HG03457 (cell line): Measurements from ENCODE around the gene DOCK4.

Source experiments
- ATAC-seq: cut with Tn5 transposase; IDR thresholded peaks from one replicate; pipeline ENCODE4 v1.9.1; 2021; ENCODE audit warnings: moderate number of reproducible peaks; ENCODE audit not compliant: unreplicated experiment

DOCK4 gene

DNA sequence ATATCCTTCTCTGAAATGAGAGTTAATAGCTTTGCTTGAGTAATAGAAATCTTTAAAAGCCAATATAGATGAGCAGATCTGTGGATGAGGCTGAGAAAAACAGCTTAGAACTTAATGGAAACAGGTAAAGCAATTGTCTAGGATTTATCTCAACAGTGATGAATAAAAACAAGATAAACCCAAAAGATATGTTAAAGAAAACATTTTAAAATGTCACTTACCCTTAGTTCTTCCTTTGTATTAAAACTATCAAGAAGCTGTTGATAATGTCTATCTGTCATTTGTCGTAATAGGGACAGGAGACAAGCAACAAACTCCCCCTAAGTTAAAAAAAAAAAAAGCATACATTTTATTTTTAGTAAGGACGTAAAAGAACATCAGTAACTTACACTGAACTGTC is 371.8 kb downstream of the DOCK4 start:
- ATAC-seq = no peak

- no peak for ATAC-seq
These were observed 372.7 kb downstream of the DOCK4 start for GRCh38 chr7:111833466-111833865.

GRCh38 chr7:111832174-111832573 is 374.0 kb downstream of the DOCK4 start:
- ATAC-seq = no peak

- no peak for ATAC-seq
These were observed 377.0 kb downstream of the DOCK4 start for GRCh38 chr7:111829221-111829620.

DNA sequence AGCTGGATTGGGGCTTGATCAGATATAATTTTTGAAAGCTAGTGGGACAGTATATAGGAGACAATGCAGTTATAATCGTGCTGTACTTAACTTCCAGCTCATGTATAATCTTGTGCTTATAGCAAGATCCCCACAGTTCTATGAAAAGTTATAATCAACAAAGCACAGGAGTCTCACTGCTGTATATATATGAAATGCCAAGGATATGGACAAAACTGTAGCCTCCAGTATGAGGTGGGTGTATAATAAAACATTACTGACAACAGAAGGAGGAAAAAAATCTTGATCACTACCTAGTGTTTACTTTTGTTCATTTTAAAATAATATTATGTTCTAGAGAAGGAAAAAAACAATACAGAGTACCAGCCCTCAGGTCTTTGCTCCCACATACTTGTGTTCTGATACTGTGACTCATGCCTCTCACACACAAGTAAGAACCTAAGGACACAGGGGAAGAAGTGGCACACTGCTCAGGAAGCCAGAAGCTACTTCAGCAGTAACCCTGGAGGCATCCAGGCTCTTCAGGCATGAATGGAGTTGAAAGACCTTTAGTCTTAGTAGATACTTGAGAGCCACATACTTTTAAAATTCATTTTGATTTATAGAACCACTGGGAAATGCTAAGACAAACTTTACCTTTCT is 378.2 kb downstream of the DOCK4 start:
- no peak for ATAC-seq

DNA sequence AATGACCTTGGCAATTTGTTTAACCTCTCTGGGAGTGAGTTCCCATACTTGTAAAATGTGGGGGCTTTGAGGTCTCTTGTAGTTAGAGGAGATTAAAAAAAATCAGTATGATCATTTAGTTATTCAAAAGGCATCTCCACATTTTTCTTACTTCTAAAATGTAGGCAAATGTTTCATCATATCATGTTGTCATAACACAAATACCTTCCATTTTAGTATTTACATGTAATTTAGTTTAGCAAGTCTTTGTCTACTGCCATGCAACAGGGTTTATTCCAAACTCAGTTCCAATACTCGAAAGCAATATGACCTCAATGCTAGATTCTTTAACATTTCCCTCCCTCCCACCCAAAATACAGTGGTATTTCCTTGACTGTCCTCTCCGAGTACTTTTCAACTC is 381.2 kb downstream of the DOCK4 start:
- no peak for ATAC-seq

GRCh38 chr7:111823826-111824225 is 382.4 kb downstream of the DOCK4 start:
- no peak for ATAC-seq

DNA sequence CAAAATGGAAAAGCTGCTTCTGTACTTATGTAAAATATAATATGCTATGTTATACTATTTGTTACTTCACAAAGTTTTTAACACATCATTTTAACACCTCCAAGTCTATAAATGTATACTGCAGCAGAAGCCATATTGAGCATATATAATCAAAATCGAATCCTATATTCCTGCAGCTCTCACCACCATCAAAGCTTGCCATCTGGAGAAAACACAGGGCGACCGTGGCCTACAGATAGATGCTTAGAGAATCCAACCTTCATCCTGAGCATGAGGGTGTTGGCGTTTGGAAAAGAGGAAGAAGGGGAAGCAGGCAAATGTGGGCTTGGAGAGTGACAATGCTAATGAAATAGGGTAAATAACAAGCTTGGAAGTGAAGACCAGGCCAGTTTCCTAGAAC is 385.2 kb downstream of the DOCK4 start:
- no peak for ATAC-seq

GRCh38 chr7:111820621-111821020 is 385.6 kb downstream of the DOCK4 start:
- ATAC-seq = no peak

DNA sequence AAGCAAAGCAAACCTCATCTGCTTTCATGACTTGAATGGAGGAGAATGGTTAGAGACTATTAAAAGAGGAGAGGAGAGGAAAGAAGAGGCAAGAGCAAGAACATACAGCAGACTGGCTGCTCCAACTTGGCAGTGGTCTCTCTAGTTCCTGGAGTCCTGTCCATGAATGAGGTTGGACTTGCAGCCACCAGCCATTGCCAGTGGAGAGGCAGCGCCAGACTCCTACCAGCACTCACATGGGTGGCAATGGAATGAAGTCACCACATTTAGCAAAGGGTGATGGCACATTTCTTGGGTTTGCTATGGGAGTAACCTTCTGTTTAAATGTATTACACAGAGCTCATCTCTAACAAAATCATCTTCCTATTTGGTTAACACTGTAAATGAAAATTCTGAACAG is 386.1 kb downstream of the DOCK4 start:
- no peak for ATAC-seq

DNA sequence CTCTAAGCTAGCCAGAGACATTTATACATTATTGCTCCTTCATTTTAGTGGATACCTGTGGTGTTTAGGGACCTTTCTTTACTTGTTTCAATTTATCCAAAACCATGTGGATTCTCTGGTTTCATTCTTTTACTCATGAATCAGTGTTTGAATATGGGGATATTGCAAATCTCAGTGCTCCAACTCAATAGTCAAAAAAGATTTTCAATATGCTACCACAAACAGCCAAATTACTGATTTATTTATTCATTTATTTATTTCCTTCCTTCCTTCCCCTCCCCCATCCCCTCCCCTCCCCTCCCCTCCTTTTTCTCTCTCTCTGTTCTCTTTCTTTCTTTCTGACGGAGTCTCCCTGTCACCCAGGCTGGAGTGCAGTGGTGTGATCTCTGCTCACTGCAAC is 390.8 kb downstream of the DOCK4 start:
- ATAC-seq = no peak

DNA sequence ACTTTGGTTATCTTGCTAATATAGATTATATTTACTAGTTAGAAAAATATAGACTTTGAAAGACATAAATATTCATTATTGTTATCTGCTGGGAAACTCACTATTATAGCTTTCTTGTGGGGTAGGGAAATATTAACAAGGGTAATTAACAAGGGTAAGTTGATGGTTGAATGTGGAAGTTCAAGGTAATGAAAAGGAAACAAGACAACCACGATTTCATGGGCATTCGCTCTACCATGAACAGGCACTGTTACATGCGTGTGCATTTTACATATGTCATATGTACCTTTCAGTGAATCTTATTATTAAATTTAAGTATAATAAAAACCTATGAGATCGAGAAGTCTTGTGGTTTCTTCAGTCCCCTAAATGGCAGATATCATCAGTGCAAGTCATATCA is 392.9 kb downstream of the DOCK4 start:
- no peak for ATAC-seq

GRCh38 chr7:111806232-111806631 is 400.0 kb downstream of the DOCK4 start:
- ATAC-seq = no peak

DNA sequence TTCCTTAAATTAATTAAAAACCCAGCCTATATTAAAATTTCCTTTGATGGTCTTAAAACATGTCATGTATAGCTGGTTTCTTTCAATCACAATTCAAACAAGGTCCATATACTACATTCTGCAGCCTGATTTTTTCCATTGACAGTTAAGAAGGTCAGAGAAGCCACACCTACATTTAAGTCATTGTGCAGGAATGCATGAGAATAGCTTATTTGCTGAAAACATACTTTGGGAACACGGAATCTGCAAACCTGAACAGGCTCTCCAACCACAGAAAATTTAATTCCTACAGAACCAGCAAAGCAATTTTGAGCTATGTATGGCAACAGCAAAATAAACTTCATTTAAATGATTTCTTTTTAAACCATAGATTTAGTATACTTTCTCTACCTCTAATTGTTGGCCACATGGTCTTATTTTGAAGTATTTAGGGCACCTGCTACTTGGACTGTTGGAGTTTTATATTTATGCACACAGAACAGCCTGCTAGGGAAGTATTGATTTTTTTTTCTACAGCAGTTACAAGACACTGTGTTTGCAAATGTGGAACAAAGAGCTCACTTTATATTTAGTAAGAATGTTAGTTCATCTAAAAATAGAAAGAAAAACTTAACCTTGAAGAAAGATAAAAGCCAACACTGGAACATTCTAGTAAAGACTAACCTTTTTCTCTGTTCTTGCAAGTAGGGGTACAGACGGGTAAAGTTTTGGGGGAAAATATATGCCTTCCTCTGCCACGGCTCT is 403.0 kb downstream of the DOCK4 start:
- no peak for ATAC-seq

GRCh38 chr7:111802194-111802772 is 403.9 kb downstream of the DOCK4 start:
- no peak for ATAC-seq

- ATAC-seq = no peak
These were observed 404.9 kb downstream of the DOCK4 start for GRCh38 chr7:111801277-111801676.

- no peak for ATAC-seq
These were observed 409.5 kb downstream of the DOCK4 start for GRCh38 chr7:111796671-111797070.

DNA sequence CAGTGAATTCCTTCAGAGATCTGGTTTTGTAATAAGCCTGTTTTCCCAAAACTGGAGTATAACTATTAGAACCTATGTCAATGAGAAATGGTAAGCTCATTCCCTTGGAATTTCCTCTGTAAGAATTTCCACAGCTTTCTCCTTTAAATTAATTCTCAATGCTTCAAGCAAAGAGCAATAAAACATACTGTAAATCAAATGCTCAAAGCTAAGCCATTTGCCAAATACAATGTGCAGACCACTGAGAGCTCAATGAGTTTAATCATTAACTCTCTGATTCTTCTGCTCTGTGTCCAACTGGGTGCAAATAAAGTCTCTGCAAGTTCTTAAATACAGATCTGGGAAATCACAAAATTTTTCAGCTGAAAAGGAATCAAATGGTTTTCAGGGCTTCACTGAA is 416.3 kb downstream of the DOCK4 start:
- no peak for ATAC-seq

DNA sequence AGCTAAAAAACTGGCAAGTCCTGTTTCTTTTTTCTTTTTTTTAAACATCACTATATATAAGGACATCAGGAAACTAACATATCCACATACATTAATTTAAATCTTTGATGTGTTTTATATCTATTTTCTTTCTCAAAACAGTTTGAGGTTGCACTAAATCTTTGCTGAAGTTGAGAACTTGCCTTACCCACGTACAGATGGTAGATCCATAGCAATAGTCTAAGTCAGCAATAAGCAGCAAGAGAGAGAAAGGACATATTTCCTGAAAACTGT is 417.2 kb downstream of the DOCK4 start:
- ATAC-seq = no peak

GRCh38 chr7:111788286-111789047 is 417.7 kb downstream of the DOCK4 start:
- no peak for ATAC-seq

DNA sequence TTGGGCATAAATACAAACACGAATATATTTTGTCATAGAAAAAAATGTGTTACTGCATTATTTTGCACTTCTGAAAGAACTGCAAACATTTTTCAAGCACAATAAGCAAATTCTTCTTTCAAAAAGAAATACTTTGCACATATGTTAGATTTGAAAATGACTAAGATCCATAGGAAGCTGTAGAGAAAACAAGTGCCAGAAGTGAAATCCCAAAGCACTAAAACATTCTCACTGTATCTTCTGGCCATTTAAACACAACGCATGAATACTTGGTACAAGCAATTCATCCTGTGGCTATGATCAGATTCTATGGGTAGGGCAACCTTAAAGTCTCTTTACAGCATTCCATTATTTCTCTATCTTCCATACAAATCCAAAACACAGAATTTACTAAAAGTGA is 418.5 kb downstream of the DOCK4 start:
- ATAC-seq = no peak

DNA sequence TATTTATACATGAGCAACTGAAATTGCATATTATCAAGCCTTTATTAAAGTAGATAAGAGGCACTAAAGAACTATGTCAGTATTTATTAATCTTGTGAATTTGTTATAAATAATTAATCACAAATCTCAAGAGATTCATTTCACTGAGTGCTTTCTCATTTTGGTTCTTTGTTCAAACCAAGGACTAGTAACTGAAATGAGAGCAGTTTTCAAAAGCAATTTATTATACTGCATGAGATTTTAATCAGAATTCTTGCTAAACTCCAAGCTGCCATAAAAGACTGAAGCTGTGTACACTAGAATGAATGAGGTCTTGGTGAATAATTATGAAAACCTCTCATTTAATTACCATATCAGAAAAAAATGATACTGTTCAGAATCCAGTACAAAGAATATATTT is 419.1 kb downstream of the DOCK4 start:
- ATAC-seq = no peak
